Middle frontal gyrus (tissue), 1 donor: ENCODE data around the gene OR5A2.
"Not testable (repeated sequence)": the region's sequence is repeated elsewhere in the genome, so short reads cannot be mapped to it uniquely, and the experiment has no call there.

ENCODE experiments used
- DNase-seq: peaks from one replicate; pipeline ENCODE4 v3.0.0-alpha.2; 2015; ENCODE audit warnings: low spot score; ENCODE audit errors: extremely low spot score

Gene OR5A2

DNA sequence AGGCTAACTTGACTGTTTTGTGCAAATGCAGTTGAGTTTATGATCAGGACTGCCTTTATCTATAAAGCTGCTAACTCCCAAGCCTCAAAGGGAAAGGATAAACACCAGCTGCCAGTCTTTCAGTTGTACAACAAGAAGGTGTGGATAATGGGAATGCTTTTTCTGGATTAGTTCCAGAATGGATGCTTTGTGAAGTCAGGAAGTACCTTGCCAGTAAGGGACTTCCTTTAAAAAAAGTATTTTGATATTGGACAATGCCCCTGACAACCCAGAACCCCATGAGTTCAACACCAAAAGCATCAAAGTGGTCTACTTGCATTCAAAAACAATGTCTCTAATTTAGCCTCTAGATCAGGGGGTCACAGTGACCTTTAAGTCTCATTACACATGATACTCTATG lies 32.0 kb downstream of the OR5A2 start:
- DNase-seq, result no peak

DNA sequence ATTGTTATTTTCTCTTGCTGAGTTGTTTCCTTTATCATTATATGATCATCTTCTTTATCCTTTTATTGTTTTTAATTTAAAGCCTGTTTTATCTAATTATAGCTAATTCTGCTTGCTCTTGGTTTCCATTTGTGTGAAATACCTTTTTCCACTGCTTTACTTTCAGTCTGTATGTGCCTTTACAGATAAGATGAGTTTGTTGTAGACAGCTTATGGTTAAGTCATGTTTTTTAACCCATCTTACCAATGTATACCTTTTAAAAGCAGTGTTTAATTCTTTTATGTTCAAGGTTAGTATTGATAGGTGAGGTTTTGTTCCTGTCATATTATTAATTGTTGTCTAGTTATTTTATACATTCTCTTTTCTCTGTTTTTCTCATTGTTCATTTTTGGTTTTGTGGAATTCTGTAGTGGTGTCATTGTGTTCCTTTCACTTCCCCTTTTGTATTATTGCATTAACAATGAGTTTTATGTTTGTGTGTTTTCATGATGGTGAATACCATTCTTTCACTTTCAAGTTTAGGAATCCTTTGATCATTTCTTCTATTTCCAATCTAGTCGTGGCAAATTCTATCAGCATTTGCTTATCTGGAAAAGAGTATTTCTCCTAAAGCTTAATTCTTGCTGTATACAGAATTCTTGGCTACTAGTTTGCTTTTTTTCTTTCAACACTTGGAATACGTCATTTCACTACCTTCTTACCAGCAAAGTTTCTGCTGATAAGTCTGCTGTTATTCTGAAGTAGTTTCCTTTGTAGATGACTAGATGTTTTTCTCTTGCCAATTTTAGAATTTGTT lies 45.8 kb downstream of the OR5A2 start:
- no peak for DNase-seq

DNA sequence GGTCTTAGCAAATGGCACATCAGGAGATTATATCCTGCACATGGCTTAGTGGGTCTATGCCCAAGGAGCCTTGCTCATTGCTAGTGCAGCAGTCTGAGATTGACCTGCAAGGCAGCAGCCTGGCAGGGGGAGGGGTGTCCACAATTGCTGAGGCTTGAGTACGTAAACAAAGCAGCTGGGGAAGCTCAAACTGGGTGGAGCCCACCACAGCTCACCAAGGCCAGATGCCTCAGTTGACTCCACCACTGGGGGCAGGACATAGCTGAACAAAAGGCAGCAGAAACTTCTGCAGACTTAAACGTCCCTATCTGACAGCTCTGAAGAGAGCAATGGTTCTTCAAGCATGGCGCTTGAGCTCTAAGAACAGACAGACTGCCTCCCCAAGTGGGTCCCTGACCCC lies 53.9 kb downstream of the OR5A2 start:
- not testable (repeated sequence) for DNase-seq

DNA sequence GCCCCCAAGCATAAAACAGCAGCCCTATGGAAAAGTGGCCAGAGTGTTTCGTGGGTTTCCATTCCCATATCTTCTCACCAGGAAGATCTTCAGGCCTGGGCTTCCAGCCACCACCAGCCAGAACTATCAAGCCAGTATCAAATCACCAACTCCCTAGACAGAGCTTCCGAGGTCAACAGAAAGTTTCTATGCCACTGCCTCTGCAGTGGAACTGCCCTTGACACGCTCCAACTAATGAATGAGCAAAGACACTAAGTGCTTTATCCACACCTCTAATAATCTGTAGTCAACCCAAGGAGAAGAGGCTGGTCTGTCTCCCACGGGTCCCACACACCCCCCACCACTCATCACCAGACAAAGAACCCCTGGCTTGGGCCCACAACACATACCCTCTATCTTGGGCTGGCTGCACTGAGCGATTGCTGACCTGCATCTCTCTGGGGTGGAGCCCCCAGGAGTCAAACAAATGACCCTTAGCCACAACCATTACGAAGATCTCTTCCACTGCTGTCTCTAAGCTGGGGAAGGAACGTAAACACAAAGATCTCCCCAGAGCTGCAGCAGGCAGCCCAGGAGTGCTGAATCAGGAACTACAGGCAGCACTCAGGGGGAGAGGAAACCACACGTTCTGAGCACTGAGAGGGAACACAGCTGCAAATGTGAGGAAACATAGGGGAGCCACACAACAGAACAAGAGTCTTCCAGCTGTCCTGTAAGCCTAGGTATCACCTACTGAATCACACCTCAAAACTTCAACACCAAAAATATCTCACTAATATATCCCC lies 57.8 kb downstream of the OR5A2 start:
- no peak for DNase-seq
